ENCODE data around the gene HEPACAM2. TPM values are rescaled to one million over a fixed set of nuclear protein-coding genes. Genes with fewer than 3 reads are reported as not detected.

Gene HEPACAM2
- total and polyA plus RNA-seq, 2 of the 8 experiments (the other 6 are each of a cell fraction or from before 2014, with no cell fraction given) = not detected

- TF ChIP-seq CHD7 (IDR thresholded peaks at IDR 0.05; ENCODE audit: insufficient replicate concordance, low read length) (no peak), RFX5 (IDR thresholded peaks at IDR 0.05; ENCODE audit: borderline replicate concordance, low read depth, low read length) (no peak), ATF3 (IDR thresholded peaks at IDR 0.05; ENCODE audit: insufficient read depth, low read depth, low read length) (no peak), TAF1 (IDR thresholded peaks at IDR 0.05; ENCODE audit: low read depth, low read length) (no peak), EZH2 (IDR thresholded peaks at IDR 0.05; ENCODE audit: low read depth, low read length, severe bottlenecking) (no peak)
These were observed 49.2 kb downstream of the HEPACAM2 start (continued) for GRCh38 chr7:93176992-93177580.
